DOHH2 (cell line): ENCODE data around the gene CLCN7.

Experiments
- CTCF ChIP-seq: fragments of 200-600 bp; sonication (generic); IDR thresholded peaks from one replicate; pipeline ENCODE4 v1.5.1; 2014; ENCODE audit warnings: antibody characterized with exemption, mild to moderate bottlenecking, low read depth, low read length; ENCODE audit not compliant: poor library complexity, severe bottlenecking
- EZH2phosphoT487 ChIP-seq: fragments of 200-600 bp; sonication (generic); IDR thresholded peaks from 2 replicates; pipeline ENCODE4 v1.6.1; 2017; ENCODE audit warnings: borderline replicate concordance, mild to moderate bottlenecking, antibody characterized with exemption, low read length, moderate library complexity, mixed read lengths

DNA sequence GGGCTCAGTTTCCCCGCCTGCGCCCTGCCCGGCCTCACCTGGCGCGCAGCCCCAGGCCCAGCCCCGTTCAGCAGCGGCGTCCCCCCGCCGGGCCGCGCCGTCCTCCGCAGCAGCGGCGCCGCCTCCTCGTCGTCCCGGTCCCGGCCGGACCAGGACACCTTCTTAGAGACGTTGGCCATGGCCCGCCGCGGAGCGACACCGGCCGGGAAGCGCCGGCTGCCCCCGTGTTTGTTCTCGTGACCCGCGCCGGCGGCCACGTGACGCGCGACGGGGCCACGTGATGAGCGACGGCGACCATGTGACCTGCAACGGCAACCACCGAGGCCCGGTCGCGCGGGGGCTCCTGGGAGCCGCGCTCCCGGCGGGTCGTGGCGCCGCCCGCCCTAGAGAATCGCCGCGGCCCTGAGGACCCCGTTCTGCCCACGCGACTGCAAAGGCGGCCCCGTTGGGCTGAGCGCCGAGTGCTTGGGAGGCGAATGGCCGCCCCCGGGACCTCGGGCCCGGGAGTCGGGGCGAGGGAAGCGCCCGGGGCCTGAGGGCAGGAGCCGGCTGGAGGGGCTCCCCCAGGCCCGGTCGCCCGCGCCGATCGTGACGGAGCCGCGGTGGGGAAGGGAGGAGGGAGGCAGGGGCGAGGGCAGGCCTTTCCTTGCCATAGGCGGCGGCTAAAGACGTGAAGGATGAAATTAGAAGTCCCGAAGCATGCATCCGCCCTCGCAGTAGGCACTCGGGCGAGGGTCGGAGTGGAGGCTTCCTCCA, at the start of gene CLCN7:
- TF ChIP-seq CTCF, result no peak
- no peak for TF ChIP-seq EZH2phosphoT487
